ENCODE data around the gene LONRF2. TPM values are rescaled to one million over a fixed set of nuclear protein-coding genes. Genes with fewer than 3 reads are reported as not detected.

Gene LONRF2
- total RNA-seq, 1 experiment from 2014 or later, result 1.6 TPM

GRCh38 chr2:100264651-100265050 is 57.6 kb downstream of the LONRF2 start:
- H3K36me3 ChIP-seq (ENCODE audit: control insufficient read depth in 1 of 2, insufficient read depth in 2 of 2, low read length in 2 of 2), result no peaks in the 10 kb centered on the region
- H3K4me3 ChIP-seq (replicated peaks in 1 of 2; ENCODE audit: low read depth in 1 of 2, low read length in 2 of 2), result no peak overlapping the region
- intact Hi-C loops (cut with micrococcal nuclease), result loop anchor here (5.0 to 10.0 kb wide), 2 partner anchors 300 to 707 kb away; partner anchors contain the start of gene PDCL3
- RAD21 ChIA-PET (ENCODE audit: low non-redundant PET in 1 of 2, low total read pairs in 2 of 2, uncharacterized antibody in 2 of 2, unreplicated experiment in 2 of 2), result interaction anchor here in 1 of 2 experiments (3.8 kb wide), 1 partner anchor 116 kb away, joined by 37 read pairs; no protein-coding TSS in a partner anchor
- no TSS peak for BruUV-seq (replicated peaks)
- TF ChIP-seq EZH2phosphoT487 (IDR thresholded peaks at IDR 0.05; ENCODE audit: borderline replicate concordance), result no peak
- TF ChIP-seq CTCF (IDR thresholded peaks at IDR 0.05 in 2 of 3, conservative IDR thresholded peaks at IDR 0.05 in 1 of 3; ENCODE audit: borderline replicate concordance in 1 of 3, insufficient read depth in 1 of 3, low read depth in 2 of 3, low read length in 2 of 3), result no peak
- no peak for TF ChIP-seq TCF7L2 (IDR thresholded peaks at IDR 0.05; ENCODE audit: borderline replicate concordance, extremely low read depth, insufficient read depth, insufficient read length)
- no peak for TF ChIP-seq REST (IDR thresholded peaks at IDR 0.05; ENCODE audit: low read depth)
- no peak for TF ChIP-seq POLR2AphosphoS5 (IDR thresholded peaks at IDR 0.05; ENCODE audit: low read depth, low read length)
- TF ChIP-seq ZBTB33 (IDR thresholded peaks at IDR 0.05; ENCODE audit: extremely low read depth, insufficient replicate concordance, low read length), result no peak
- no peak for TF ChIP-seq FOSL1 (IDR thresholded peaks at IDR 0.05; ENCODE audit: low read depth)
- TF ChIP-seq EZH2 (IDR thresholded peaks at IDR 0.05), result no peak
- TF ChIP-seq CEBPB (IDR thresholded peaks at IDR 0.05; ENCODE audit: low read depth), result no peak
- TF ChIP-seq RAD21 (IDR thresholded peaks at IDR 0.05; ENCODE audit: low read depth), result no peak
- no peak for TF ChIP-seq YY1 (IDR thresholded peaks at IDR 0.05; ENCODE audit: extremely low read depth, insufficient replicate concordance, low read depth, low read length)
- no peak for TF ChIP-seq MAX (IDR thresholded peaks at IDR 0.05)
- no peak for TF ChIP-seq ZNF274 (IDR thresholded peaks at IDR 0.05; ENCODE audit: low read depth, low read length)
- TF ChIP-seq SIN3A (IDR thresholded peaks at IDR 0.05; ENCODE audit: low read depth), result no peak
- TF ChIP-seq ATF3 (IDR thresholded peaks at IDR 0.05), result no peak
- no peak for TF ChIP-seq EGR1 (IDR thresholded peaks at IDR 0.05; ENCODE audit: low read depth)
- no peak for TF ChIP-seq JUND (IDR thresholded peaks at IDR 0.05)
- no peak for TF ChIP-seq SRF (IDR thresholded peaks at IDR 0.05; ENCODE audit: low read depth)
- H3K4me2 ChIP-seq (ENCODE audit: low read length), result no peak overlapping the region
- peaks cover 0 to 3% of the 10 kb centered on the region in 2 experiments; a peak in 1 of 4 replicates for H3K9me3 ChIP-seq (ENCODE audit: control insufficient read depth in 1 of 2, insufficient read depth in 1 of 2, low read depth in 1 of 2, low read length in 2 of 2)
- no peak overlapping the region for H3K27ac ChIP-seq (ENCODE audit: low read depth, low read length)
- no peak for DNase-seq (ENCODE audit: low read depth, low spot score)
- 0 out of 4 replicates have a peak, but pooled peaks cover 0 to 6% of the 10 kb centered on the region in 2 experiments for H3K4me1 ChIP-seq (ENCODE audit: control insufficient read depth in 1 of 2, insufficient read depth in 2 of 2, low read length in 2 of 2)
- no peaks in the 10 kb centered on the region for H4K20me1 ChIP-seq (ENCODE audit: insufficient read depth)
- H3K9ac ChIP-seq (ENCODE audit: low read length), result no peak overlapping the region
- POLR2A ChIA-PET, result no interaction called here
- H3K27me3 ChIP-seq (ENCODE audit: insufficient read depth, low read length), result no peaks in the 10 kb centered on the region
- ATAC-seq, result no peak
- H2AFZ ChIP-seq (ENCODE audit: low read depth, low read length, poor library complexity, severe bottlenecking), result no peak overlapping the region
- CTCF ChIA-PET, result interaction anchor here (7.1 kb wide), 1 partner anchor 116 kb away, joined by 147 read pairs; no protein-coding TSS in a partner anchor
- no peaks in the 10 kb centered on the region for H3K79me2 ChIP-seq (ENCODE audit: insufficient read depth, low read length)
- no peaks in the 10 kb centered on the region for H3K9me2 ChIP-seq (ENCODE audit: insufficient read depth)

All from HCT116 (cell line).